HepG2 (cell line): ENCODE data around the gene OASL. TPM values are rescaled to one million over a fixed set of nuclear protein-coding genes. Genes with fewer than 3 reads are reported as not detected.

Experiments used
- ATAC-seq: fragments of 200-7000 bp; cut with Tn5 transposase; 3 replicates; pipeline ENCODE4 v1.9.1; 2020; ENCODE audit warnings: mild to moderate bottlenecking, moderate library complexity
- BruUV-seq: library from RNA; stranded (reverse); fragments of 400-500 nt; replicated peaks from 2 replicates; lab custom pipeline; 2021; lab: Mats Ljungman, UMichigan
- CTCF ChIA-PET: fragments of 300-600 bp; formaldehyde crosslinking; extraction: SDS; loops from one replicate; lab custom pipeline; 2021; ENCODE audit warnings: low total read pairs, inconsistent platforms, low intra/inter-chr PET ratio; lab: Yijun Ruan, JAX
- POLR2A ChIA-PET: fragments of 350-600 bp; sonication (Branson Sonifier 250); formaldehyde crosslinking; loops from one replicate; lab custom pipeline; 2020; ENCODE audit warnings: antibody characterized with exemption, inconsistent platforms; lab: Yijun Ruan, JAX
- DNase-seq: peaks from one replicate; pipeline ENCODE4 v3.0.0-alpha.2; 2015; ENCODE audit warnings: low spot score
- FAIRE-seq: peaks from 3 replicates; lab custom pipeline; 2011; peaks lifted over from hg19 to GRCh38; lab: Jason Lieb, UNC
- H2AFZ ChIP-seq: one replicate; pipeline ENCODE4 v1.6.1; 2011; ENCODE audit warnings: low read length, inconsistent platforms
- H3K27ac ChIP-seq: fragments of 300-600 bp; 3 replicates; pipeline ENCODE4 v1.8.0; 2011; ENCODE audit warnings: mixed run types, mild to moderate bottlenecking, mixed read lengths, low read length, inconsistent platforms; ENCODE audit not compliant: insufficient read depth; ENCODE audit errors: extremely low read length
- H3K27me3 ChIP-seq, 2 experiments: fragments of 200-600 bp in 1 of 2; 2 replicates in 1 of 2; 3 replicates in 1 of 2; pipeline versions ENCODE4 v1.6.0 to v1.8.0; 2011; ENCODE audit warnings: low read length in 2 of 2, mild to moderate bottlenecking in 2 of 2, moderate library complexity in 2 of 2, inconsistent platforms in 1 of 2; ENCODE audit not compliant: insufficient read depth in 2 of 2, control insufficient read depth in 1 of 2
- H3K36me3 ChIP-seq, 2 experiments: fragments of 200-600 bp in 1 of 2; replicated peaks in 1 of 2; 2 replicates in 1 of 2; 3 replicates in 1 of 2; pipeline versions ENCODE4 v1.5.1 to v1.8.0; 2011; ENCODE audit warnings: low read length in 2 of 2, inconsistent platforms in 1 of 2; ENCODE audit not compliant: insufficient read depth in 2 of 2, control insufficient read depth in 1 of 2
- H3K4me1 ChIP-seq: 2 replicates; pipeline ENCODE4 v1.5.1; 2012; ENCODE audit warnings: low read length, inconsistent platforms; ENCODE audit not compliant: insufficient read depth
- H3K4me2 ChIP-seq: 2 replicates; pipeline ENCODE4 v1.6.0; 2011; ENCODE audit warnings: low read depth, low read length, inconsistent platforms
- H3K4me3 ChIP-seq, 3 experiments: fragments of 200-600 bp in 1 of 3; sonication (generic), shearing (Covaris generic) in 1 of 3; replicated peaks in 1 of 3; 2 replicates each; pipeline ENCODE4 v1.5.1; 2011 to 2016; ENCODE audit warnings: low read length in 3 of 3, inconsistent platforms in 2 of 3, low read depth in 2 of 3, mild to moderate bottlenecking in 2 of 3, control low read depth in 1 of 3, mixed read lengths in 1 of 3; ENCODE audit not compliant: insufficient read depth in 1 of 3
- H3K79me2 ChIP-seq: one replicate; pipeline ENCODE4 v1.6.1; 2011; ENCODE audit warnings: low read length, inconsistent platforms; ENCODE audit not compliant: insufficient read depth
- H3K9ac ChIP-seq: 2 replicates; pipeline ENCODE4 v1.6.0; 2011; ENCODE audit warnings: mild to moderate bottlenecking, low read depth, low read length, inconsistent platforms; ENCODE audit not compliant: insufficient read depth
- H3K9me3 ChIP-seq: 2 replicates; pipeline ENCODE4 v1.5.1; 2012; ENCODE audit warnings: mild to moderate bottlenecking, low read length
- H4K20me1 ChIP-seq: 2 replicates; pipeline ENCODE4 v1.6.0; 2011; ENCODE audit warnings: inconsistent platforms, mild to moderate bottlenecking, low read length, moderate library complexity; ENCODE audit not compliant: insufficient read depth
- EZH2 ChIP-seq: conservative IDR thresholded peaks from 2 replicates; pipeline ENCODE4 v1.6.1; 2012; ENCODE audit warnings: mild to moderate bottlenecking, low read depth, low read length, moderate library complexity
- PHF20 ChIP-seq: sonication (generic); formaldehyde crosslinking; IDR thresholded peaks from 2 replicates; pipeline ENCODE4 v1.5.0; 2020; ENCODE audit warnings: mild to moderate bottlenecking, missing genetic modification reagents
- SMYD3 ChIP-seq: sonication (generic); formaldehyde crosslinking; IDR thresholded peaks from 2 replicates; pipeline ENCODE4 v1.8.1; 2023; ENCODE audit warnings: mild to moderate bottlenecking, missing genetic modification reagents
- ZNF629 ChIP-seq: sonication (generic); formaldehyde crosslinking; conservative IDR thresholded peaks from 2 replicates; pipeline ENCODE4 v1.5.0; 2020; ENCODE audit warnings: missing genetic modification reagents
- WGBS: methylation state at CpG from one replicate; pipeline ENCODE4 v1.1.6; 2017; ENCODE audit warnings: low lambda C conversion rate; 5-methylcytosine and 5-hydroxymethylcytosine counted together
- in situ Hi-C: cut with HindIII; loops from 2 replicates; pipeline ENCODE4 v1.10.0; 2017; ENCODE audit warnings: low pct_unique_long_range_greater_than_20kb; ENCODE audit not compliant: extremely low pct_ligation_motif_present
- intact Hi-C: fragments of 100-400 bp; cut with micrococcal nuclease; formaldehyde crosslinking; loops from one replicate; pipeline ENCODE4 v1.10.0; 2022; ENCODE audit not compliant: unreplicated experiment
- polyA plus RNA-seq, 8 experiments: library from polyadenylated mRNA; depleted of rRNA in 3 of 8; stranded (reverse) in 7 of 8; unstranded in 1 of 8; fragments of >200 nt; fragmentation: Illumina TruSeq in 4 of 8; extraction: Trizol in 4 of 8; gene quantifications; 2 replicates each; pipeline versions ENCODE4 v1.2.1 to v1.2.3, GENCODE V29; 2011 to 2016; ENCODE audit warnings: low read depth in 4 of 8, missing spikeins in 1 of 8, mixed read lengths in 1 of 8; ENCODE audit not compliant: insufficient read depth in 1 of 8
- total RNA-seq, 5 experiments: library from RNA; depleted of rRNA; stranded (reverse); fragments of >200 nt; fragmentation: Illumina TruSeq; extraction: Trizol; gene quantifications; 2 replicates each; pipeline ENCODE4 v1.2.3, GENCODE V29; 2016; ENCODE audit warnings: low read depth in 1 of 5
- TF ChIP-seq, protein P1 (sequence below): IDR thresholded peaks from 2 replicates; pipeline ENCODE4 v1.4.0; 2020; ENCODE audit warnings: mild to moderate bottlenecking, missing genetic modification reagents

The OASL gene
- total and polyA plus RNA-seq, 2 of the 13 experiments (the other 11 are each of a cell fraction or from before 2014, with no cell fraction given) = 0.11 to 0.22 TPM

- TF ChIP-seq SMYD3 (CRISPR knock-in tag) (no peak), EZH2 (no peak)
- TF ChIP-seq, protein P1, sequence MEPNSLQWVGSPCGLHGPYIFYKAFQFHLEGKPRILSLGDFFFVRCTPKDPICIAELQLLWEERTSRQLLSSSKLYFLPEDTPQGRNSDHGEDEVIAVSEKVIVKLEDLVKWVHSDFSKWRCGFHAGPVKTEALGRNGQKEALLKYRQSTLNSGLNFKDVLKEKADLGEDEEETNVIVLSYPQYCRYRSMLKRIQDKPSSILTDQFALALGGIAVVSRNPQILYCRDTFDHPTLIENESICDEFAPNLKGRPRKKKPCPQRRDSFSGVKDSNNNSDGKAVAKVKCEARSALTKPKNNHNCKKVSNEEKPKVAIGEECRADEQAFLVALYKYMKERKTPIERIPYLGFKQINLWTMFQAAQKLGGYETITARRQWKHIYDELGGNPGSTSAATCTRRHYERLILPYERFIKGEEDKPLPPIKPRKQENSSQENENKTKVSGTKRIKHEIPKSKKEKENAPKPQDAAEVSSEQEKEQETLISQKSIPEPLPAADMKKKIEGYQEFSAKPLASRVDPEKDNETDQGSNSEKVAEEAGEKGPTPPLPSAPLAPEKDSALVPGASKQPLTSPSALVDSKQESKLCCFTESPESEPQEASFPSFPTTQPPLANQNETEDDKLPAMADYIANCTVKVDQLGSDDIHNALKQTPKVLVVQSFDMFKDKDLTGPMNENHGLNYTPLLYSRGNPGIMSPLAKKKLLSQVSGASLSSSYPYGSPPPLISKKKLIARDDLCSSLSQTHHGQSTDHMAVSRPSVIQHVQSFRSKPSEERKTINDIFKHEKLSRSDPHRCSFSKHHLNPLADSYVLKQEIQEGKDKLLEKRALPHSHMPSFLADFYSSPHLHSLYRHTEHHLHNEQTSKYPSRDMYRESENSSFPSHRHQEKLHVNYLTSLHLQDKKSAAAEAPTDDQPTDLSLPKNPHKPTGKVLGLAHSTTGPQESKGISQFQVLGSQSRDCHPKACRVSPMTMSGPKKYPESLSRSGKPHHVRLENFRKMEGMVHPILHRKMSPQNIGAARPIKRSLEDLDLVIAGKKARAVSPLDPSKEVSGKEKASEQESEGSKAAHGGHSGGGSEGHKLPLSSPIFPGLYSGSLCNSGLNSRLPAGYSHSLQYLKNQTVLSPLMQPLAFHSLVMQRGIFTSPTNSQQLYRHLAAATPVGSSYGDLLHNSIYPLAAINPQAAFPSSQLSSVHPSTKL = peak; percentile 27; the same call in 1 of the 2 replicates
Measured at GRCh38 chr12:121023799-121024198, 15.2 kb downstream of the OASL start (continued).

DNA sequence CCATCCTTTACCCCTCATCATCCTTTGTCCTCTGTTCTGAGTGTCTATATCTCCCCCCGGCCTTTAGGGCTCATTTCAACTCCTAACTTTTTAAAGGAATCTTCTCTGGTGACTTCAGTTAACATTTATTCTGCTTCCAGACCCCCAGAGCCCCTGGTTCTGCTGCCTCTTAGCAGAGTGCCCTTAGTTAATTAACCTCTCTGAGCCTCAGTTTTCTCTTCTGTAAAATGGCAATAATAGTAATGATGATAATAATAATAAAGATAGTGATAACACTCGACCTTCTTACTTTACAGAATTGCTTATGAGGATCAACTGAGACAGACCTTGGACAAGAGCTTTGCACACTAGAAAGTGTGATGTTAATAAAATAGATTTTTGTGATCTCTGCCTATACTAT, 16.3 kb downstream of the OASL start:
- H3K9ac ChIP-seq = no peak overlapping the region
- BruUV-seq = no TSS peak
- H3K9me3 ChIP-seq = no peaks in the 10 kb centered on the region
- no peak overlapping the region for H3K27ac ChIP-seq
- ATAC-seq = no peak
- no peaks in the 10 kb centered on the region for H4K20me1 ChIP-seq
- in situ Hi-C loops = no loop called here
- no peak overlapping the region for H3K4me3 ChIP-seq
- CTCF ChIA-PET = no interaction called here
- TF ChIP-seq ZNF629 (CRISPR knock-in tag) (peak; percentile 66), PHF20 (no peak)
- H3K4me2 ChIP-seq = no peak overlapping the region
- POLR2A ChIA-PET = no interaction called here
- no peak overlapping the region for H2AFZ ChIP-seq
- peaks cover 83% of the 10 kb centered on the region for H3K4me1 ChIP-seq
- FAIRE-seq = no peak
- WGBS = 4% methylated on average over 2 of the region's 2 CpGs
- H3K36me3 ChIP-seq = no peaks in the 10 kb centered on the region
- H3K27me3 ChIP-seq = no peaks in the 10 kb centered on the region
- no peak for DNase-seq
- H3K79me2 ChIP-seq = no peaks in the 10 kb centered on the region
- intact Hi-C loops = no loop called here
